HG02623 (cell line): Measurements from ENCODE around the gene TRIO.
A peak's percentile ranks its signal among the peaks of the same experiment; 100 is the strongest.

ENCODE experiments used
- ATAC-seq: cut with Tn5 transposase; IDR thresholded peaks from one replicate; pipeline ENCODE4 v1.9.1; 2021; ENCODE audit warnings: moderate library complexity; ENCODE audit not compliant: unreplicated experiment

The TRIO gene

GRCh38 chr5:14343376-14343775, 200.2 kb downstream of the TRIO start:
- ATAC-seq, result no peak

- ATAC-seq, result no peak
Measured at GRCh38 chr5:14347522-14347921, 204.4 kb downstream of the TRIO start.

GRCh38 chr5:14348142-14348541, 205.0 kb downstream of the TRIO start:
- no peak for ATAC-seq

GRCh38 chr5:14349029-14349428, 205.9 kb downstream of the TRIO start:
- ATAC-seq, result no peak

GRCh38 chr5:14351086-14351661, 208.0 kb downstream of the TRIO start:
- no peak for ATAC-seq

GRCh38 chr5:14351845-14352712, 208.9 kb downstream of the TRIO start:
- peak; percentile 93 for ATAC-seq

GRCh38 chr5:14353726-14354474, 210.8 kb downstream of the TRIO start:
- ATAC-seq, result no peak

- ATAC-seq, result no peak
Measured at GRCh38 chr5:14355391-14355790, 212.2 kb downstream of the TRIO start.

GRCh38 chr5:14356305-14356704, 213.2 kb downstream of the TRIO start:
- ATAC-seq, result no peak

GRCh38 chr5:14357441-14357840, 214.3 kb downstream of the TRIO start:
- ATAC-seq, result no peak

- no peak for ATAC-seq
Measured at GRCh38 chr5:14357851-14358250, 214.7 kb downstream of the TRIO start.

GRCh38 chr5:14358536-14358935, 215.4 kb downstream of the TRIO start:
- no peak for ATAC-seq

- ATAC-seq, result no peak
Measured at GRCh38 chr5:14359069-14360043, 216.2 kb downstream of the TRIO start.

GRCh38 chr5:14362491-14362890, 219.3 kb downstream of the TRIO start:
- ATAC-seq, result no peak

- ATAC-seq, result no peak
Measured at GRCh38 chr5:14364096-14364495, 221.0 kb downstream of the TRIO start.

- ATAC-seq, result no peak
Measured at GRCh38 chr5:14364576-14365472, 221.7 kb downstream of the TRIO start.

- no peak for ATAC-seq
Measured at GRCh38 chr5:14365831-14366430, 222.8 kb downstream of the TRIO start.

GRCh38 chr5:14366763-14367162, 223.6 kb downstream of the TRIO start:
- no peak for ATAC-seq

- ATAC-seq, result no peak
Measured at GRCh38 chr5:14367364-14367763, 224.2 kb downstream of the TRIO start.
